Ureter (tissue), 1 donor: ENCODE results near the gene ZMYND11. TPM values are rescaled to one million over a fixed set of nuclear protein-coding genes. Genes with fewer than 3 reads are reported as not detected.
"Not testable (repeated sequence)": the region's sequence is repeated elsewhere in the genome, so short reads cannot be mapped to it uniquely, and the experiment has no call there.

Experiments used
- DNase-seq: peaks from one replicate; pipeline ENCODE4 v3.0.0-alpha.2; 2020; ENCODE audit warnings: low spot score
- total RNA-seq: library from RNA; stranded (reverse); gene quantifications from one replicate; pipeline ENCODE4 v1.2.4, GENCODE V29; 2023
- donor health status: DM: yes; HTN: yes; CAD: no.

The ZMYND11 gene
- total RNA-seq, 1 donor from 2014 or later, result 106 TPM

- DNase-seq, result no peak
These were observed 147.3 kb downstream of the ZMYND11 start for GRCh38 chr10:282294-283139.

- no peak for DNase-seq
These were observed 147.9 kb downstream of the ZMYND11 start for GRCh38 chr10:283140-283479.

DNA sequence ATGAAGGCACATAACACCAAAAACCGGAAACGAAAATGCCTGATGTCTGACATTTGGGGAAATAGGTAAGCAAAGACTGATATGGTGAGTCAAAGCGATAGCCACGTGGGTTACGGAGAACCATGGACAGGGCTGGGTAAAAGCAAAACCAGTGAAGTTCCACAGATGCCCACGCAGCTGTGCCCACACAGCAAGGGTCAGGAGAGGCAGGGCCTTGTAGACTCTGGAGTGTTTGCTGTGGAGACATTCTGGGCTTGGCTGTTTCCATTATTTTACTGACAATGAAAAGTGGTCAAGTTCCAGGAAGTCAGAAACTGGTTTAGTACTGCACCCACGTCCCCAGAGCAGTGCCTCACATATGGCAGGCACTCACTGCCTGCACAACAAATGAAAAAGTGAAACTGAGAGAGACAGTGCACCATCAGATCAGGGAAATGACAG lies 148.7 kb downstream of the ZMYND11 start:
- no peak for DNase-seq

DNA sequence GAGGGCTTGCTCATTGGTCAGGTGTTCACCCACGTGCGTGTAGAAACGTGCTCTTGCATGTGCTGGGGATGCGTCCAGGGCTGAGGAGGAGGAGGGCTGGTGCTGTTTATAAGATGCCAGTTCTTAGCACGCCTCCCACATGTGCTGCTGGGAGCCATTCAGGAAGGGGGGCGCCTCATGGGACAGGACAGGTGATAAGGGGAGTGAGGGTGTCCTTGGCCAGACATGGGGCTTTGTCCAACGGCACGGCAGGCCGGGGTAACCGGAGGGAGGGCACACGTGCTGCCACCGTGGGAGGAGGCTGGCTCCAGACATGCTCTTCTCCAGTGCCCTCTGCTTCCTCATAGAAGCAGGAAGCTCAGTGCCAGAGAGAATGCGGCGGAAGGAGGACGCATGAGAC lies 150.0 kb downstream of the ZMYND11 start:
- no peak for DNase-seq

DNA sequence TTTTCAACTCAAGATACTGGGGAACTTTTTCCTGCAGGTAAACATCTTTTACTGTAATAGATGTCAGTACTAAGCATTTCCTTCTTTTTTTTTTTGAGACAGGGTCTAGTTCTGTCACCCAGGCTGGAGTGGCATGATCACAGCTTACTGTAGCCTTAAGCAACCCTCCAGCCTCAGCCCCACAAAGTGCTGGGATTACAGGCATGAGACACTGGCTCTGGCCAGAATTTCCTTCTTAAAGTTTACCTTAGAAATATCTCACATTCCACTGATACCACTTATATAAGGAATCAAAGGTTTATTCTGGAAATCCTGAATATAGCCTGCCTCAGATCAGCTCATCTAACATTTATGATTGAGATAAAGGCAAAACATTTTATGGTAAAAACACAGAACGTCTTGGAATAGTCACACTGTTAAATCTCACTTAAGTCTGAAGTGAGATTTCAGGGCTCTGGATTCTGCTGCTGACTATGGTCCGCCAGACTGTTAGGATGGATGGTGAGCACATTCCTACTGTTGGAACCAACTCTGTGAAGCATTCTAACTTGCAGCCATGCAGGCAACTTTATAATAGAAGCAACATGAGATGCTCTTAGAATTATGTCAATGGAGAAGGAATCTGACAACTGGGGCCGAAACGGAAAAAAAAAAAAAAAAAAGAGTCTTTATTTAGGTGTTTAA lies 151.9 kb downstream of the ZMYND11 start:
- DNase-seq, result no peak

GRCh38 chr10:287814-288213 lies 152.6 kb downstream of the ZMYND11 start:
- DNase-seq, result no peak

DNA sequence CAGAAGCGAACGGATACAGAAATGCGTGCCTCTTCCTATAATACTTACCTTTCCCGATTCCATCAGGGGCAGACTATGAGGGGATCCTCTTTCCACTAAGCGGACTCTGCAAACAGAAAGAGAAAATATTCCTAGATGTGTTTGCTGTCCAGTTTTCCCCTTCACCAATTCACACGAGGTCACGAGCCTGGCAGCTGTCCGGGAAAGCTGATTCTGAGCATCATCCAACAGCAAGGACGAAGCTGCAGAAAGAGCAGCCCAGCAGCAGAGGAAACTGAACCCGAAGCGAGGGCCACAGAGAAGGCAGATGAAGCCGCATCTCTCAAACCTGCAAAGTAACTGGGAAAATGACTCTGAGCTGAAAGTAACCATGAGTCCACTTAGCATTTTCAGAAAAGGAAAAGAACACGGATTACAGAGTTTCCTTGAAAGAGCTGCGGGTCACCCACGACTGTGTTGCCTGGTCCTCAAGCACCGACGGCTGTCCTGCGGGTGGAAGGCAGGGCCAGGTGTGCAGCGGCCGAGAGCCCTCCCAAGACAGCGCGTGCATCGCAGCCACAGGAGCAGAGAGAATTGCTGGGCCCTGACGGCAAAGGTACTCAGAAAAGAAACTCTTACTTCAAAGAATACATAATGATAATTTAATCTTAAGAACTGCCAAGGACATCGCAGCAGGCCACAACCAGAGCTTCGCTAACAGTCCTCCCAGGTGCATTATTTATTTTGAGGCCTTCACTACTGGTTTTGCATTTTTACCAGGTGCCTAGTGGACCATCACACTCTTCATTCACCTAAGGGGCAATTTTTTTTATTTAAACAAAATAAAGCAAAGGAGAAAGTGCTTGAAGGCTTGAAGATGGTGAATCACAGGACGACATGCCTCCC lies 153.3 kb downstream of the ZMYND11 start:
- no peak for DNase-seq

GRCh38 chr10:289581-289980 lies 154.3 kb downstream of the ZMYND11 start:
- DNase-seq, result no peak

- no peak for DNase-seq
These were observed 154.9 kb downstream of the ZMYND11 start for GRCh38 chr10:290026-290725.

DNA sequence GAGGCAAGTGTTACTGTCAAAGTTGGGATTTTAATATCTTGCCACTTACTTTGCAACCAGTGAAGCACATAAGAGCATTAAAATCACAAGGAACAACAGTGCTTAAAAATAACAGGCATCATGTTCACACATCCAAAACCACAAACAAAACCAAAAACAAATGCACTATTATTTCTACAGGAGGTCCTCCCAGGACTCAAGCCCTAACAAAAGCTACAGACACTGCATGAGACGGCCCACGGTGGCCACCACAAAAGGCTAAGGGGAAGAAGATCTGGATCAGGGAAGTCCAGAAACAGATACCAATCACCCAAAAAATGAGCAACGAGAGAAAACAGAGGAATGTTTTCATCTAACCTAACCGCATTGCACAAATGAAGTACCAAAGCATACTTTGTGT lies 158.4 kb downstream of the ZMYND11 start:
- no peak for DNase-seq

- no peak for DNase-seq
These were observed 162.3 kb downstream of the ZMYND11 start for GRCh38 chr10:297567-297966.

DNA sequence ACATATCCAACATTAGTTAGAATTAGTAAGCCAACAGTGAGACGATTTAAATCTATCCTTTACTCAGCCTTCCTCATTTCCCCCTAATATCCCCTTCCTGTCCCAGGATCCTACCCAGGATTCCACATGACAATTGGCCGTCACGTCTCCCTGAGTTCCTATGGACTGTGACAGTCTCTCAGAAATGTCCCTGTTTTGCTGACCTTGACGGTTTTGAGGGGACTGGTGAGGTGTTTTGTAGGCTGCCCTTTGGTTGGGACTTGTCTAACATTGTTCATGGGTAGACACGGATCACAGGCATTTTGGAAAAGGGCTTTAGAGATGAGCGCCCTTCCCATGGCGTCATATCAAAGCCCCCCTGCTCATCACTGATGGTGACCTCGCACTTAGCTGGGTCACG lies 162.8 kb downstream of the ZMYND11 start:
- no peak for DNase-seq

DNA sequence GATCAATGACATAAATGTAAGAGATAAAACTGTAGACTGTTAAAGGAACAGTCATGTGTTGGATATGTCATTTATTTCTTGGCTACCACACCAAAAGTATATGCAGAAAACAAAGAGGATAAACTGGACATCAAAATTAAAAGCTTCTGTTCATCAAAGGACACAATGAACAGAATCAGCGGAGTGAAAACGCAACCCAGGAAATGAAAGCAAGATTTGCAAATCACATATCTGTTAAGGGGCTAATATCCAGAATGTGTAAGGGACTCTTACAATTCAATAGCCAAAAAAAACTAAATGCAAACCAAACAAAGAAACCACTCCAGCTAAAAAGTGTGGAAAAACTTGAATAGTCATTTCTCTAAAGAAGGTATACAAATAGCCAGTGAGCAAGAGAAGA lies 164.3 kb downstream of the ZMYND11 start:
- DNase-seq, result no peak

DNA sequence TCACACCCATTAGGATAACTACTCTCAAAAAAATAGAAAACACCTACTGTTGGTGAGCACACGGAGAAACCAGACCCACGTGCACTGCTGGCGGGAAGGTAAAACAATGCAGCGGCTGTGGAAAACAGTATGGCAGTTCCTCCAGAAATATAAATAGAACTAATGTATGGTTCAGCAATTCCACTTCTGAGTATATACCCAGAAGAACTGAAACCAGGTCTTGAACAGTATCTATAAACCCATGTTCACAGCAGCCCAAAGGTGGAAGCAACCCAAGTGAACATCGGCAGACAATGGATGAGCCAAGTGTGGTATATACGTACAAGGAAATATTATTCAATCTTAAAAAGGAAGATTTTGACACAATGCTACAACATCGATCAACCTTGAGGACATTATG lies 164.7 kb downstream of the ZMYND11 start:
- DNase-seq, result no peak

- DNase-seq, result not testable (repeated sequence)
These were observed 165.3 kb downstream of the ZMYND11 start for GRCh38 chr10:300580-300979.

DNA sequence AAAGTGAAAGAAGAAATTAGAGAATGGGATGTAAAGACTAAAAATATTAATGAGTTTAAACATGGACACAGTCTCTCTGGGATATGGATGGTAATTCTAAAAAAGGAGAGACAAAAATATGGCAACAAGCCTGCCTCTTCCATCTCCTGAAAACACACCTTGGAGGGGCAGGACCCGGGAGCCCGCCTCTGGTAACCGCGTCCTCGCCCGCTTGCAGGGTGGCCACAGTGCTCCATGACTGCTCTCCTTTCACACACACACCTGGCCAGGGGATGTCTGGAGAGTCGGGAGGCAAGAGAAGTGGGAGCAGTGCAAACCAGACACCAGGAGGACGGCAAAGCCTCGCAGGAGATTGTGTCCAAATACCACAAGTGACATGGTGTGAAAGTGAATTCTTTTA lies 166.3 kb downstream of the ZMYND11 start:
- no peak for DNase-seq

Other genes starting within 250 kb of the ZMYND11 start
- gene TUBB8, start 86.2 kb upstream of the ZMYND11 start, total RNA-seq, result 0.78 TPM